HUES6 (cell line): ENCODE results near the gene AREL1.

ENCODE experiments used
- H3K27ac ChIP-seq: 2 replicates; pipeline ENCODE4 v1.7.0; 2013; ENCODE audit warnings: low read depth, mild to moderate bottlenecking, low read length, inconsistent platforms
- H3K27me3 ChIP-seq: 2 replicates; pipeline ENCODE4 v1.6.1; 2013; ENCODE audit warnings: low read length; ENCODE audit not compliant: control insufficient read depth, insufficient read depth
- H3K36me3 ChIP-seq: 2 replicates; pipeline ENCODE4 v1.6.1; 2013; ENCODE audit warnings: low read length; ENCODE audit not compliant: control insufficient read depth, insufficient read depth
- H3K4me1 ChIP-seq: 2 replicates; pipeline ENCODE4 v1.6.1; 2013; ENCODE audit warnings: low read length; ENCODE audit not compliant: control insufficient read depth, insufficient read depth
- H3K4me3 ChIP-seq: 2 replicates; pipeline ENCODE4 v1.5.1; 2013; ENCODE audit warnings: low read depth, low read length
- H3K9ac ChIP-seq: one replicate; pipeline ENCODE4 v1.6.1; 2013; ENCODE audit warnings: mild to moderate bottlenecking, low read length
- H3K9me3 ChIP-seq: 2 replicates; pipeline ENCODE4 v1.6.1; 2013; ENCODE audit warnings: low read depth, low read length; ENCODE audit not compliant: control insufficient read depth, insufficient read depth

Gene AREL1

DNA sequence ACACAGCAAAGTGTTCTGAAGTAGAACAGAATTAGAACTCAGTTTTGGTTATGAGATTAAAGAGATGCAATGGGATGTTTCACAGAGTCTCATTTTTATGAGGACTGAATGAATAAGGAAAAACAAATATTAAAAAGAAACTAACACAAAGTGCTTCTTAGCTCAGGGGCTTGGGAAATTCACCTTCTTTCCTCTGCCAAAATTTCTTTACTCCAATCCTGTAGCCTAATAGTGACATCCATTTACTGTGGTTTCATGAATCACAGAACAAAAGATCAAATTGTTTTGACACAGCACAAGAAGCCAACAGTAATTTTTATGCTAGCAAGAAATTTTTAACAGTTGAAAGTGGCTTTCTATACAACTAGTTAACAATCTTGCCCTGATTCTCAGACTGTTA lies 37.7 kb downstream of the AREL1 start:
- no peaks in the 10 kb centered on the region for H3K27me3 ChIP-seq
- H3K4me3 ChIP-seq: no peak overlapping the region
- no peak overlapping the region for H3K27ac ChIP-seq
- no peaks in the 10 kb centered on the region for H3K9me3 ChIP-seq
- no peaks in the 10 kb centered on the region for H3K4me1 ChIP-seq
- H3K36me3 ChIP-seq: peaks cover 67% of the 10 kb centered on the region
- H3K9ac ChIP-seq: no peak overlapping the region

DNA sequence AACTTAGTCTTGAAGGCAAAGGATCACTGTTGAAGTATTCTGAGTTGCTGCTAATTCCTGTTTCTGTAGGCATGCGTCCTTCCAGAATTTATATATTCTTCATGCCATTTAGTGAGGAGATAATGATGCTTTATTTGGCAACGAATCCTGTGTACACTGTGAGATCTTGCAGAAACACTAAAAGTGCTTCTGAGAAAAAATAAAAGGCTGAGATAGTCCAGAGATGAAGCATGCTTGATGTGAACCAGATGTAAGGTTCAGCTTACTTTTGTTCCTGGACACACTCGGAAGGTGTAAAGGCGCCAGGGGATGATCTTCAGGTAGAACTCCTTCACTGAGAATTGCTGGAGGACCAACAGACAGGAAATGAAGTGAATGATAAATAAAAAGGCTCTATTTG lies 39.1 kb downstream of the AREL1 start:
- Histone ChIP-seq H3K27me3 (no peaks in the 10 kb centered on the region), H3K9me3 (no peaks in the 10 kb centered on the region), H3K27ac (no peak overlapping the region), H3K9ac (no peak overlapping the region), H3K4me3 (no peak overlapping the region), H3K36me3 (peaks cover 79% of the 10 kb centered on the region), H3K4me1 (no peaks in the 10 kb centered on the region)

DNA sequence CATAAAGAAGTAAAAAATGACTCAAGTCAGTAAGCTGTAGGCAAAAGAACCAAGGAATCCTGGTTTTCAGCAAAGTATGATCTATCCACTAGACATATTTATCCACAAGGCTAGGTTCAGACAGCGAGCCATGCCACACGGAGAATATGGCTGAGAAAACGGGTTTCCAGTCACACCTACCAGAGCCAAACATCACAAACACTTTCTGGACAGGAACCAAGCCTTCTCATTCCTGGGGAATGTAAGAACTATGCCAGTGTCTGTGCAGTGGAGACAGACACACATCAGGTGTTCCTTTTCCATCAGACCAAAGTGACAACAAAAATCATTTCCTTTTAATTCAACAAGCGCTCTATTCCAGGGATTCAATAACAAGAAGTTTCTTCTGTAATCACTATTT lies 41.1 kb downstream of the AREL1 start:
- Histone ChIP-seq H3K27ac (no peak overlapping the region), H3K4me1 (no peaks in the 10 kb centered on the region), H3K4me3 (no peak overlapping the region), H3K36me3 (peaks cover 96% of the 10 kb centered on the region), H3K9me3 (no peaks in the 10 kb centered on the region), H3K27me3 (no peaks in the 10 kb centered on the region), H3K9ac (no peak overlapping the region)

DNA sequence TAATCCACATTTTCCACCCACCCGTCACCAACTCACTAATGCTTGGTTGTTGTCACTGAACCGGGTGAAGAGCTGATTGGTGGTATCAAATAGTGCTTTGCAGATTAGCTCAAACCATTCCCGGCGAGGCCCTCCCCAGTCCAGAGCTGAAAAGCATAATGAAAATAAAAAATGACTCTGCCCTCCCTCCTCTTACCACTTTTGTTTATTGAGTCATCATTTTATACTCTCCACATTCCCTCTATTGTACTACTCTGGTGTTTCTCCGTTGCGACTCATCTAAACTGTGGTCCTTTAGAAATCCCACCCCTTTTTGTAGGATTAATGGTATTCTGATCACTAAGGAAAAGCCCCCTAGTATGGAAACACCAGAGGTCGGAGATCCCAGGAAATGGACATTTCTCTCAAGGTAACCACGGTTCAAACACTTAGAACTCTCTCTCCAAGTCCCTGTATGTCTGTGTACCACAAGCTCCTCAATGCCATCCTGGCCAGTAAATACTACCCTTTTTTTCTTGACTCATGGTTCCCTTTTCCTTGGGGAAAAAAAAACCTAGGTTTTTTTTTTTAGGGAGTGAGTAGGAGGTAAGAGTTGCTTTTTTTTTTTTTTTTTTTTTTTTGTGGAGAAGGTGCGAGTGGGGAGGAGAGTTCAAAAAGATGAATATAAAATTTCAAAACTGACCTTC lies 42.0 kb downstream of the AREL1 start:
- Histone ChIP-seq H3K9me3 (no peaks in the 10 kb centered on the region), H3K27ac (no peak overlapping the region)

DNA sequence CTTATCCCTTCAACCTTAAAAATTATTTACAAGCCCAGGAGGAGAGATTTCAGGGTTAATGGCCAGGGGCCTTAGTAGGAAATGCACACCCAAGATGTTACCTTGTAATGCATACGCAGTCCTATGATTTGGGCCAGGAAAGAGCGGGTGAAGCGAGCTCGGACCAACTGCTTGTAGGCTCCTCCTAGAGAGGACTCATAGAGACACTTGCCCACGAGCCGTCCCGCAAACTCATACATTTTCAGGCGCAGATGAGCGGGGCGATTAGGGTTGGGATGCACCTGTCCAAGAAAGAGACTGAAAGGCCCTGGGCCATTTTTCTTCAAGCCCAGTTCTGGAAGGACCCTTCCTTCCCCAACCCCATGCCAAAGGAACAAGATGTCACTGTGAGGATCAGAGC lies 43.0 kb downstream of the AREL1 start:
- Histone ChIP-seq H3K4me3 (no peak overlapping the region), H3K4me1 (no peaks in the 10 kb centered on the region), H3K36me3 (peaks cover 90% of the 10 kb centered on the region), H3K27me3 (no peaks in the 10 kb centered on the region), H3K27ac (no peak overlapping the region), H3K9me3 (no peaks in the 10 kb centered on the region), H3K9ac (no peak overlapping the region)

More for the DNA sequence above, 42.0 kb downstream of the AREL1 start:
- Histone ChIP-seq H3K9ac (no peak overlapping the region), H3K4me3 (no peak overlapping the region), H3K36me3 (peaks cover 93% of the 10 kb centered on the region), H3K27me3 (no peaks in the 10 kb centered on the region), H3K4me1 (no peaks in the 10 kb centered on the region)

DNA sequence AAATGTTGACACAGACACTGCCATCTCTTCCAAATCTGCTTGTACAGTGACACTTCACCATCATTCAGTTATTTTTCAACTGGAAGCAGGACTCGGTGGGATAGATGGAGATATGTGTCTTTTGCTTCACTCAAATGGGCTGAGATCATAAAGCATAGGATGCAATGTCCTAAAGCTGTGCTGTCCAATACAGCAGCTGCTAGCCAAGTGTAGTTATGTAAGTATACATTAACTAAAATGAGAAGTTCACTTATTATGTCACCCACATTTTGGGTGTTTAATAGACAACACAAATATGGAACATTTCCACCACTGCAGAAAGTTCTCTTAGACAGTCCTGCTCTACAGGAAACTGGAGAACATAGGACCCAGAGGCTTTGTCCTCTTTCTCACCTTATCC lies 43.6 kb downstream of the AREL1 start:
- no peaks in the 10 kb centered on the region for H3K4me1 ChIP-seq
- H3K27ac ChIP-seq: no peak overlapping the region
- H3K27me3 ChIP-seq: no peaks in the 10 kb centered on the region
- H3K36me3 ChIP-seq: peaks cover 88% of the 10 kb centered on the region
- no peak overlapping the region for H3K9ac ChIP-seq
- no peaks in the 10 kb centered on the region for H3K9me3 ChIP-seq
- no peak overlapping the region for H3K4me3 ChIP-seq

DNA sequence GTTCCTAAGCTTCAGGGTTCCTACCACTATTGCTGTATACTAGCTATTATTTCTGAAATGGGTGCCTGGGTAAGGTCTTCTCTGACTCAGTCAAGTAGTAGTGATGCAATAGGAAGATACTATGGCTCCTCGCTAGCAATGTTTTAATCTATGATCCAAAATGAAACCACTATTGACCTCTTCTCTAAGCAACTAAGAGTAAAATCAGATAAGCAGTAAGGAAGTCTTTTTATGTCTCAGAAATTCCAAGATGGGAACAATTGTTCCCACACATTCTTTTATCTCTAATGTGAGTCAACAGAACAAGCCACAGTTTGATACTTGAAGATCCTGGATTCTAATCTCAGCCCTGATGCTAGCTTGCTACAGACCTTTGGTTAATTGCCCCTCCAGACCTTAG lies 45.1 kb downstream of the AREL1 start:
- Histone ChIP-seq H3K27me3 (no peaks in the 10 kb centered on the region), H3K9me3 (no peaks in the 10 kb centered on the region), H3K4me1 (no peaks in the 10 kb centered on the region), H3K4me3 (no peak overlapping the region), H3K9ac (no peak overlapping the region), H3K27ac (no peak overlapping the region), H3K36me3 (peaks cover 88% of the 10 kb centered on the region)

DNA sequence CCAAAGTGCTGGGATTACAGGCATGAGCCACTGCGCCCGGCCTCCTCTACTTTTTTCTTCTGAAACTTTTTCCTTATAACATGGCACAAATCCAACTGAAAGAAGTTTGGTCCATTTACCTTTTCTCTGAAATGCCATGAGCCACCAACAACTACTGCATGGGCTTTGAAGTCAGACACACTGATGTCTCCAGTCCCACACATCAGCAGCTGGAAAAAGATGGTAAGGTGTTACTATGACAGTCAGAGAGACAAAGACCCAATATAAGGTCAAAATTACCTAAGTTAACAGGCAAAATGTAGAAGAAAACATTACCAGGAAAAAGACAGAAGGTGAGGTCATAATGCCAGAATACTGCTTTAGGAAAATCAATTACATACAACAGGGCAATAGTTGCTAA lies 48.2 kb downstream of the AREL1 start:
- Histone ChIP-seq H3K4me3 (no peak overlapping the region), H3K27me3 (no peaks in the 10 kb centered on the region), H3K27ac (no peak overlapping the region), H3K4me1 (no peaks in the 10 kb centered on the region), H3K9ac (no peak overlapping the region), H3K36me3 (peaks cover 87% of the 10 kb centered on the region), H3K9me3 (no peaks in the 10 kb centered on the region)

DNA sequence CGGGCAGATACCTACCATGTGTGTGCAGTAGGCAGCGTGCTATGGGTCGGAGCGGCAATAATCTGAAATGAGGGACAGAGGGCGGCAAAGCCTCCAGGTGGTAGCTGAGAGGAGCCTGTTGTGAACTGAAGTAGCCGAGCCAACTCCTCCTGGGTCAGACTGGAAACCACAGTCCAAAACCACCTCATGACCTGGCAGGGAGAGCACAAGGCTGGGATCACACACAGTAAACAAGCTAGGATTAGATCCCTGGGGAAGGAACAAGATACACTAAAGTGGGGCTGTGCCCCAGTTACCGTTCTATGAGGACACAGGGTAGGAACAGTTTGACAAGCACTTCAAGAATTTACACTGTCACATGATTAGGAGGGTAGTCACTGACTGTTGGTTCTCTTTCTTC lies 49.0 kb downstream of the AREL1 start:
- no peak overlapping the region for H3K4me3 ChIP-seq
- H3K36me3 ChIP-seq: peaks cover 82% of the 10 kb centered on the region

DNA sequence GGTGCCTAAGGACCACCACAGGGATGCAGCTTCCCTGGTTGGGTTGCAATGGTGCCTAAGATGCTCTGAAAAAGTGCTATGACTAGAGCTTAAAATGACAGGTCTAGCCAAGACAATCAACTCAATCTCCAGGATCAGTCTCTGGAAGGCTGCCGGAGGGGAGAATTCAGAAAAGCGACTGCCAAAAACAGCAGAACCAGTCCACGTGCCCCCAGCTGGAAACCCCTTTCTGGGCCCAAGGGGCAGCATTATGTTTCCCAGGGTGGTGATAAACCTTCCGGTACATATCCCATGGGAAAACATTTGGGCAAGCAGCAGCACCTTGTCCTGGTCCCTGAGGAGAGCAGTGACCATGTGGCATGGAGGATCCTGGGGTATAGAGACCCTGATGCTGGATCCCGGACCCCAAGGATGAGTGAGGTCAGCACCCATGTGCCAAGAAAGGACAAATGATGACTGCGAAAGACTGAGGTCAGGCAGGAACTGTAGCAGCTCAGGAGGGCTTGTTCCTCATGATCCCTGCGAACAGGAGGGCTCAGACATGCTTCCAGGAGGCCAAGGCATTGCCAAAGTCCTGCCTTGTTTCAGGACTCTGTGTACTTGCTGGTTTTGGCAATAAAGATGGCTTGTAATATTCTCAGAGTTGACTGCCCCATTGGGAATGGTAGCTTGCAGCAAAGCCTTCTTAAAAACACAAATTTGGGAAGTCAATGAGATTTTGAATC lies 51.0 kb downstream of the AREL1 start:
- H3K27ac ChIP-seq: no peak overlapping the region
- peaks cover 67% of the 10 kb centered on the region for H3K36me3 ChIP-seq
- H3K27me3 ChIP-seq: no peaks in the 10 kb centered on the region
- no peaks in the 10 kb centered on the region for H3K9me3 ChIP-seq
- H3K4me1 ChIP-seq: no peaks in the 10 kb centered on the region
- no peak overlapping the region for H3K9ac ChIP-seq
- no peak overlapping the region for H3K4me3 ChIP-seq

More for the DNA sequence above, 49.0 kb downstream of the AREL1 start:
- H3K9me3 ChIP-seq: no peaks in the 10 kb centered on the region
- no peak overlapping the region for H3K27ac ChIP-seq
- H3K4me1 ChIP-seq: no peaks in the 10 kb centered on the region
- no peaks in the 10 kb centered on the region for H3K27me3 ChIP-seq
- no peak overlapping the region for H3K9ac ChIP-seq

DNA sequence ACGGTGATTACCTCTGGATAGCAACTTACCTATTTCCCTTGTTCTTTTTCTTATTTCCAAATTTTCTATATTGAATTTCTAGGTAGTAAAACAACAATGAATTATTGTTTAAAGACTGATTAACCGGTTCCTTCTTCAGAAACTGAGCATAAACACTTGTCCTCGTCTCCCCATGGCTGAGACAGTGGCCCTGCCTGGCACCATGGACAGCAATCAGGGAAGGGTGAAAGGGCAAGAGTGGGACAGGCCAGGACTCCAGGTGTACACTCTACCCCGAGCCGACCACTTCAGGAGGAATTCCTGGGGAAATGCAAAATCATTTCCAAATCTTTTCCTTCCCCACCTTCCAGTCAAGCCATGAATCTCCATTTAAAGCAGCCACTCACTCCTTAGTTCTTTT lies 52.0 kb downstream of the AREL1 start:
- peaks cover 67% of the 10 kb centered on the region for H3K36me3 ChIP-seq
- no peaks in the 10 kb centered on the region for H3K27me3 ChIP-seq
- H3K9ac ChIP-seq: no peak overlapping the region
- H3K4me1 ChIP-seq: no peaks in the 10 kb centered on the region
- no peak overlapping the region for H3K27ac ChIP-seq
- no peak overlapping the region for H3K4me3 ChIP-seq
- H3K9me3 ChIP-seq: no peaks in the 10 kb centered on the region
